HFF-Myc (cell line): Measurements from ENCODE around the gene TBX10.

Experiments used
- DNase-seq: peaks from one replicate; pipeline ENCODE4 v3.0.0-alpha.2; 2011; ENCODE audit warnings: low read depth; ENCODE audit errors: extremely low read depth
- H3K4me3 ChIP-seq: replicated peaks from 2 replicates; pipeline ENCODE4 v1.5.1; 2011; ENCODE audit warnings: low read depth, mild to moderate bottlenecking, control low read depth, low read length
- CTCF ChIP-seq: IDR thresholded peaks from 2 replicates; pipeline ENCODE4 v1.5.1; 2012; ENCODE audit warnings: mild to moderate bottlenecking, low read depth, low read length, control low read depth; ENCODE audit errors: missing control alignments

Gene TBX10

GRCh38 chr11:67617243-67617953, 22.2 kb downstream of the TBX10 start:
- no peak overlapping the region for H3K4me3 ChIP-seq
- TF ChIP-seq CTCF, result no peak
- DNase-seq, result no peak

- no peak for DNase-seq
- H3K4me3 ChIP-seq, result no peak overlapping the region
- TF ChIP-seq CTCF, result no peak
Observed at GRCh38 chr11:67616431-67617242, 22.9 kb downstream of the TBX10 start.

GRCh38 chr11:67615728-67616430, 23.7 kb downstream of the TBX10 start:
- TF ChIP-seq CTCF, result no peak
- no peak overlapping the region for H3K4me3 ChIP-seq
- DNase-seq, result no peak

GRCh38 chr11:67614730-67615714, 24.5 kb downstream of the TBX10 start:
- TF ChIP-seq CTCF, result peak; percentile 60
- DNase-seq, result no peak
- H3K4me3 ChIP-seq, result no peak overlapping the region

- DNase-seq, result no peak
- TF ChIP-seq CTCF, result peak; percentile 74
- no peak overlapping the region for H3K4me3 ChIP-seq
Observed at GRCh38 chr11:67613960-67614715, 25.4 kb downstream of the TBX10 start.
